ENCODE results near the gene TNRC6C. TPM values are rescaled to one million over a fixed set of nuclear protein-coding genes. Genes with fewer than 3 reads are reported as not detected.

Gene TNRC6C
- total and polyA plus RNA-seq, 2 experiments from 2014 or later = 10.1 to 16.6 TPM

GRCh38 chr17:78001182-78001581, 42.7 kb downstream of the TNRC6C start (continued):
- TF ChIP-seq CTCF (conservative IDR thresholded peaks at IDR 0.05; ENCODE audit: low read depth in 2 of 2) = no peak
- TF ChIP-seq EZH2phosphoT487 (IDR thresholded peaks at IDR 0.05; ENCODE audit: unreplicated experiment) = no peak
- TF ChIP-seq NANOG (IDR thresholded peaks at IDR 0.05; ENCODE audit: borderline replicate concordance) = no peak
- TF ChIP-seq JUNB (IDR thresholded peaks at IDR 0.05; ENCODE audit: unreplicated experiment) = no peak

- H3F3A ChIP-seq (replicated peaks; ENCODE audit: low read depth) = no peaks in the 10 kb centered on the region
- Mint-ChIP-seq H3K4me3 (no peak overlapping the region), H3K36me3 (ENCODE audit: low read depth) (peaks cover 11% of the 10 kb centered on the region; the same call in 2 of the 3 replicates), H3K27me3 (ENCODE audit: insufficient read depth, low read depth, poor library complexity) (peaks cover 1% of the 10 kb centered on the region), H3K27ac (no peak overlapping the region), H3K4me1 (peaks cover 54% of the 10 kb centered on the region), H3K9me3 (no peaks in the 10 kb centered on the region; the same call in 2 of the 3 replicates)
- H4K20me1 ChIP-seq (replicated peaks; ENCODE audit: insufficient read depth) = peaks cover 26% of the 10 kb centered on the region
- no peak overlapping the region for H3K4me3 ChIP-seq
- H3K4me1 ChIP-seq (ENCODE audit: insufficient read depth) = peaks cover 31% of the 10 kb centered on the region
- H3K36me3 ChIP-seq (ENCODE audit: insufficient read depth) = 0 out of 2 replicates have a peak, but pooled peaks cover 3% of the 10 kb centered on the region
- no peaks in the 10 kb centered on the region for H3K27me3 ChIP-seq (ENCODE audit: insufficient read depth)
- no peak for ATAC-seq
- no peak overlapping the region for H3K27ac ChIP-seq (ENCODE audit: low read depth)
- DNase-seq (ENCODE audit: low spot score) = no peak
- peaks cover 63% of the 10 kb centered on the region for H3K79me2 ChIP-seq (replicated peaks; ENCODE audit: insufficient read depth)
- H2AFZ ChIP-seq = no peak overlapping the region
- no peaks in the 10 kb centered on the region for H3K9me2 ChIP-seq (ENCODE audit: insufficient read depth)
- no peak overlapping the region for H3K4me2 ChIP-seq
- TF ChIP-seq NANOG (IDR thresholded peaks at IDR 0.05; ENCODE audit: borderline replicate concordance) (no peak), POLR2AphosphoS5 (IDR thresholded peaks at IDR 0.05; ENCODE audit: low read depth) (no peak), CREB1 (CRISPR knock-in tag; IDR thresholded peaks at IDR 0.05; ENCODE audit: low read depth) (no peak), REST (IDR thresholded peaks at IDR 0.05; ENCODE audit: unreplicated experiment) (no peak), JUNB (IDR thresholded peaks at IDR 0.05; ENCODE audit: unreplicated experiment) (no peak), EZH2 (IDR thresholded peaks at IDR 0.05; ENCODE audit: low read depth, unreplicated experiment) (no peak), CTCF (conservative IDR thresholded peaks at IDR 0.05; ENCODE audit: low read depth in 2 of 2) (no peak), ZNF331 (CRISPR knock-in tag; IDR thresholded peaks at IDR 0.05; ENCODE audit: low read depth) (no peak), ZNF462 (CRISPR knock-in tag; IDR thresholded peaks at IDR 0.05) (no peak), STAT1 (IDR thresholded peaks at IDR 0.05; ENCODE audit: unreplicated experiment) (no peak), EZH2phosphoT487 (IDR thresholded peaks at IDR 0.05; ENCODE audit: unreplicated experiment) (no peak)
These were observed 43.1 kb downstream of the TNRC6C start for GRCh38 chr17:78001612-78002011.

Measured in GM23338 (cell line).